ENCODE measurements around the gene KRT27.
"Not testable (repeated sequence)": the region's sequence is repeated elsewhere in the genome, so short reads cannot be mapped to it uniquely, and the experiment has no call there.

KRT27 gene

GRCh38 chr17:40753804-40754203 lies 28.5 kb downstream of the KRT27 start:
- Mint-ChIP-seq H3K4me1 (no peaks in the 10 kb centered on the region), H3K4me3 (no peak overlapping the region), H3K27ac (no peak overlapping the region), H3K36me3 (ENCODE audit: low read depth) (peaks cover 2% of the 10 kb centered on the region), H3K27me3 (peaks cover 42% of the 10 kb centered on the region), H3K9me3 (peaks cover 15% of the 10 kb centered on the region)
- DNase-seq: no peak
- ATAC-seq: no peak

GRCh38 chr17:40751065-40751464 lies 31.3 kb downstream of the KRT27 start:
- Mint-ChIP-seq H3K27me3 (peaks cover 35% of the 10 kb centered on the region), H3K4me1 (no peaks in the 10 kb centered on the region)

DNA sequence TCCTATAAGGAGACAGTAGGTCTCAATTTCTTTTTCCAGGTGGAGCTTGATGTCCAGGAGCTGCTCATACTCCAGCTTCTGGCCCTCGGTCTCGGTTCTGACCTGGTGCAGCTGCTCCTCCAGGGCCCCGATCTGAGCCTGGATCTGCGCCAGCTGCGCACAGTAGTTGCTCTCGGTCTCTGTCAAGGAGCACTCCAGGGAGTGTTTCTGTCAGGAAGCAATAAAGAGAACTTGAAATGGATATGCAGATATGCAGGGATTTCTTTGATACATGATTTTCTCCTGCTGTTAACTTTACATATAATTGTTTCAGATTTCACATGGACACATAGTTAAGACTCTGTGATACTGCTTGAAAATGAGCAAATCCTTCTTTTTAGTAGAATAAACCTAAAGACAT lies 32.0 kb downstream of the KRT27 start:
- H3K9me3 Mint-ChIP-seq: no peaks in the 10 kb centered on the region
- ATAC-seq: no peak
- no peak overlapping the region for H3K4me3 Mint-ChIP-seq
- DNase-seq: no peak
- no peak overlapping the region for H3K27ac Mint-ChIP-seq
- no peaks in the 10 kb centered on the region for H3K36me3 Mint-ChIP-seq (ENCODE audit: low read depth)
- H3K27me3 Mint-ChIP-seq: peaks cover 32% of the 10 kb centered on the region
- no peaks in the 10 kb centered on the region for H3K4me1 Mint-ChIP-seq

More at GRCh38 chr17:40751065-40751464, 31.3 kb downstream of the KRT27 start:
- H3K36me3 Mint-ChIP-seq (ENCODE audit: low read depth): no peaks in the 10 kb centered on the region
- no peak overlapping the region for H3K4me3 Mint-ChIP-seq
- no peak for DNase-seq
- no peaks in the 10 kb centered on the region for H3K9me3 Mint-ChIP-seq
- no peak for ATAC-seq
- no peak overlapping the region for H3K27ac Mint-ChIP-seq

DNA sequence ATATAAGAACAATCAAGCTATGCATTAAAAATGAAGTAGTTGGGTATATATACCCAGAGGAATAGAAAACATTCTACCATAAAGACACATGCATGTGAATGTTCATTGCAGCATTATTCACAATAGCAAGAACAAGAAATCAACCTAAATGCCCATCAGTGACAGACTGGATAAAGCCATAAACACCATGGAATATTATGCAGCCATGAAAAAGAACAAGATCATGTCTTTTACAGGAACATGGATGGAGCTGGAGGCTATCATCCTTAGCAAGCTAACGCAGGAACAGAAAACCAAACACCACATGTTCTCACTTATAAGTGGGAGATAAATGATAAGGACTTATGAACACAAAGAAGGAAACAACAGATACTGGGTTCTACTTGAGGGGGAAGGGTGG lies 33.7 kb downstream of the KRT27 start:
- not testable (repeated sequence) for H3K4me3 Mint-ChIP-seq; DNase-seq; H3K4me1 Mint-ChIP-seq; H3K9me3 Mint-ChIP-seq; H3K36me3 Mint-ChIP-seq (ENCODE audit: low read depth); H3K27ac Mint-ChIP-seq; ATAC-seq
- peaks cover 30% of the 10 kb centered on the region for H3K27me3 Mint-ChIP-seq

DNA sequence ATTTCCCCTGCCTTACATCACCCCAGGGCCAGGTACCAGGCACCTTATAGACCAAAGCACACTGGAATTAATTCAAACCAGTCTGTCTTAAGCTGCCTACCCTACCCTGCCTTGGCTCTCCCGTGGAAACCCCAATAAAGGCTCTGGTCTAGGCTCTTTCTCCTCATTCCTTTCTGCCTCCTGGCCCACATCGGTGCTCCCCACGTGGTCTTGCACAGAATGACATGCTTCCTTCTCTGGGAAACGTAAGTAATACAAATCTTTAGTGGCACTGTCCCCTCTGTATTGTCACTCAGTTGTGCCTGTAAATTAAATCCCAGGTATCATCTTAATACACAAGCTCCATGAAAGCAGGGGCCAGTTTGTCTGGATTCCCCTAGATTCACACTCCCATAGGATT lies 43.8 kb downstream of the KRT27 start:
- Mint-ChIP-seq H3K27ac (no peak overlapping the region), H3K36me3 (ENCODE audit: low read depth) (peaks cover 2% of the 10 kb centered on the region), H3K27me3 (peaks cover 14% of the 10 kb centered on the region), H3K9me3 (peaks cover 5% of the 10 kb centered on the region), H3K4me1 (no peaks in the 10 kb centered on the region), H3K4me3 (no peak overlapping the region)
- ATAC-seq (no peak), DNase-seq (no peak)

- no peak overlapping the region for H3K27ac Mint-ChIP-seq
- H3K36me3 Mint-ChIP-seq (ENCODE audit: low read depth): no peaks in the 10 kb centered on the region
- no peak overlapping the region for H3K4me3 Mint-ChIP-seq
- H3K9me3 Mint-ChIP-seq: no peaks in the 10 kb centered on the region
- ATAC-seq (no peak), DNase-seq (no peak)
- H3K4me1 Mint-ChIP-seq: no peaks in the 10 kb centered on the region
- peaks cover 22% of the 10 kb centered on the region for H3K27me3 Mint-ChIP-seq
These were observed 47.3 kb downstream of the KRT27 start for GRCh38 chr17:40735016-40735415.

- Mint-ChIP-seq H3K27me3 (peaks cover 24% of the 10 kb centered on the region), H3K4me3 (no peak overlapping the region), H3K9me3 (no peaks in the 10 kb centered on the region), H3K4me1 (no peaks in the 10 kb centered on the region), H3K27ac (no peak overlapping the region), H3K36me3 (ENCODE audit: low read depth) (no peaks in the 10 kb centered on the region)
- ATAC-seq: no peak
- no peak for DNase-seq
These were observed 48.3 kb downstream of the KRT27 start for GRCh38 chr17:40734018-40734417.

DNA sequence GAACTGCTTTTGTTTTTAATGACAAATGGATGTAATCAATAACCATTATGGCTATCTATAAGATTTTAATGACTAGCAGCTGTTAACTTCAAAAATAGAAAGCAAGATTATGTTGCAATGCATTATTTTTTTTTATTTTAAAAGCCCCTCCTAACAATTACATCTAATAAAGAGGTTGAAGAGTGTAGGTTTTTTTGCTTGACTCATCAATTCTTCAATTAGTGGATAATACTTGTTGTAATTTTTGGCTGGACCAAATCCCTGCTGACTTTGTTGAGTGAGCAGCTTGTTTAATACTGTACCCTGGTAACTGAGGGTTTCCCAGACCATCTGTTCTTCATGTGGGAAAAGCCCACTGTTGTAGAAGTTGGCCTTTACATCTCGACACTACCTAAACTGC lies 51.4 kb downstream of the KRT27 start:
- DNase-seq (no peak), ATAC-seq (no peak)
- H3K9me3 Mint-ChIP-seq: no peaks in the 10 kb centered on the region
- peaks cover 9% of the 10 kb centered on the region for H3K4me1 Mint-ChIP-seq
- H3K36me3 Mint-ChIP-seq (ENCODE audit: low read depth): no peaks in the 10 kb centered on the region
- H3K27me3 Mint-ChIP-seq: peaks cover 19% of the 10 kb centered on the region
- H3K4me3 Mint-ChIP-seq: no peak overlapping the region
- H3K27ac Mint-ChIP-seq: no peak overlapping the region

- Mint-ChIP-seq H3K36me3 (ENCODE audit: low read depth) (no peaks in the 10 kb centered on the region), H3K27me3 (peaks cover 22% of the 10 kb centered on the region), H3K27ac (peak overlapping the region; percentile 38), H3K4me3 (no peak overlapping the region), H3K9me3 (no peaks in the 10 kb centered on the region), H3K4me1 (peaks cover 9% of the 10 kb centered on the region)
- ATAC-seq (no peak), DNase-seq (no peak)
These were observed 54.7 kb downstream of the KRT27 start for GRCh38 chr17:40727447-40728231.

- Mint-ChIP-seq H3K4me1 (peaks cover 9% of the 10 kb centered on the region), H3K9me3 (no peaks in the 10 kb centered on the region), H3K27me3 (peaks cover 17% of the 10 kb centered on the region), H3K36me3 (ENCODE audit: low read depth) (no peaks in the 10 kb centered on the region), H3K4me3 (no peak overlapping the region), H3K27ac (no peak overlapping the region)
- ATAC-seq (no peak), DNase-seq (no peak)
These were observed 55.4 kb downstream of the KRT27 start for GRCh38 chr17:40726919-40727318.
